Neuron (in vitro differentiated cells): ENCODE measurements around the gene DNAJC24.
"Not testable (repeated sequence)": the region's sequence is repeated elsewhere in the genome, so short reads cannot be mapped to it uniquely, and the experiment has no call there.

Source experiments
- H2AFZ ChIP-seq: one replicate; pipeline ENCODE4 v1.6.1; 2013; ENCODE audit warnings: low read depth, mild to moderate bottlenecking, inconsistent platforms, low read length, moderate library complexity
- H3K27me3 ChIP-seq: one replicate; pipeline ENCODE4 v1.6.1; 2013; ENCODE audit warnings: low read length; ENCODE audit not compliant: insufficient read depth
- H3K36me3 ChIP-seq: one replicate; pipeline ENCODE4 v1.6.1; 2013; ENCODE audit warnings: low read length; ENCODE audit not compliant: insufficient read depth
- H3K4me1 ChIP-seq: one replicate; pipeline ENCODE4 v1.6.1; 2013; ENCODE audit warnings: low read length; ENCODE audit not compliant: insufficient read depth
- H3K4me3 ChIP-seq: 2 replicates; pipeline ENCODE4 v1.5.1; 2013; ENCODE audit warnings: mild to moderate bottlenecking, low read length, moderate library complexity
- H3K9me3 ChIP-seq: one replicate; pipeline ENCODE4 v1.6.1; 2013; ENCODE audit warnings: low read length

Gene DNAJC24, protein sequence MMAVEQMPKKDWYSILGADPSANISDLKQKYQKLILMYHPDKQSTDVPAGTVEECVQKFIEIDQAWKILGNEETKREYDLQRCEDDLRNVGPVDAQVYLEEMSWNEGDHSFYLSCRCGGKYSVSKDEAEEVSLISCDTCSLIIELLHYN

DNA sequence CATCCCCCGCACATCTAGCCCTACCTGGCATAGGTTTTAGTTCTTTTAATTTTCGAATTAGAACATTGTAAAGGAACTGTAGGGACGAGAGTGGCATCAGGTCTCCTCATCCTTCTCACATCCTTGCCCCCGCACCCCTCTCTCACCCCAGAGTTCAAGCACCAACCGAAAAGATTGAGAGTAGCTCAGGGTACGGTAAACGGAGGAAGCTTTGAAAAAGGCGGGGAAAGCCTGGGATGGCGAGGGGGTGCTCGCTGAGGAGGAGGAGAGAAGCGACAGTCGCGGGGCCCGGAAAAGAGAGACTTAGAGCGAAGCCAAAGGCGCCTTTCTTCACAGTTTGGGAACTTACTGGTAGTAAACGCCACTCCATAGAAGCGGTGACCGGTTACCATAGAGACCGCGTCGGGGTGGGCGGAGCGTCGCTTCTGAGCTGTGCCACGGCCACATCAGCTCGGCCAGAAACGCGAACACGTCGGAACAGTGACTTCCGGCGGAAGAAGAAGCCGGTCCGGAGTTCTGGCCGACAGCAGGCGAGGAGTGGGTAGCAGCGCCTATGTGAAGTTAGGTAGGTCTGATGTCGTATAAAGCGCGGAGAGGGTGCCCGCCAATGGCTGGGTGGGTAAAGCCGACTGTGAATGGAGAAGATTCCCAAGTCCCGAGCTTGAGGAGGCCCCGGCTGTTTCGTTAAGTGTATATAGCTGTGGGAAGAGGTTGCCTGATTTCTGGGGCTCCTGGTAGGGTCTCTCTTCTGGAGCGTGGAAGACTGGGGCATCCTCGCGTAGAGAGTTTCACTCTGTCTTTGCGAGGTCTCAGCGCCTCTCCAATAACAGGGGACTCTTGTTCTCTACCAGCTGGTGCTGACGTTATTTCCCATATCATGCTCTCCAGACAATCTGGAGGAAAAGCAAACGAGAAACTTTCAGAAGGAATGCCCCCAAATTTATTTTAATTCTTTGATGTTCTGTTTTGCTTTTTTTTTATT lies at the start of gene DNAJC24, which contains the start of gene DCDC1:
Gene DNAJC24 (plus strand): TSS at position 513 of the 982 bp plus-strand sequence. CDS start 889 bp downstream, outside the sequence.
Gene DCDC1 (minus strand): TSS at position 392 of the 982 bp plus-strand sequence. CDS start 41,459 bp downstream, outside the sequence.
- Histone ChIP-seq H3K27me3 (no peaks in the 10 kb centered on the region), H3K4me3 (peak within 1 kb of the TSS; percentile 95)

DNA sequence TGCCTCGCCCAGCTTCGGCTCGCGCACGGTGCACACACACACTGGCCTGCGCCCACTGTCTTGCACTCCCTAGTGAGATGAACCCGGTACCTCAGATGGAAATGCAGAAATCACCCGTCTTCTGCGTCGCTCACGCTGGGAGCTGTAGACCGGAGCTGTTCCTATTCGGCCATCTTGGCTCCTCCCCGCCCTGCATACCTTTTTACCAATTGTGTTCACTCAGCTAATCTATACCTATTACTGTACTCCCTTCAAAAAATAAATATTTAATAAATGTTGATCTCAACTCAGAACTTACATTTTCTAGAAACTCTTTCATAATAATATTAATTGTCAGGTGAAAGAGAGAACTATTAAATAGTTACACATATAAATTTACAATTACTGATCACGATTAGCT lies 48.2 kb upstream of the DNAJC24 start:
- H3K27me3 ChIP-seq: not testable (repeated sequence)

More for the DNA sequence above, at the start of gene DNAJC24, which contains the start of gene DCDC1:
- Histone ChIP-seq H3K9me3 (no peaks in the 10 kb centered on the region), H3K36me3 (peaks cover 3% of the 10 kb centered on the region), H2AFZ (peak within 1 kb of the TSS; percentile 93), H3K4me1 (peaks cover 18% of the 10 kb centered on the region)

DNA sequence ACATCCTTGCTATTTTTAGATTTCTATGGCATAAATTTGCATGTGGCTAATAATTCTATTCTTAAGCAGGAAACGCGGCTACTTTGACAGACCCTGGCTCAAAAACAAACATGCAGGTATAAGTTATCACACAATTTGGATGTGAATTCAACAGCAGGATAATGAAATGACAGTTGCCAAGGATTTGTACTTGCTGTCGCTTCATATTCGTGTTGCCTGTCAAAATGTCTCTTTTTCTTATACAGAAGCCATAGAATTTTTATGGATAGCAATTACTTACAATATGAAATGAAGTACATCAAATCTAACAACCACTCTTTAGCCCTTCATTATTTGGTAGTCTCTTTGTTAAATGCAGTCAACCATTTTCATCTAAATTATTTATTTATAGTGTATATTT lies 46.5 kb upstream of the DNAJC24 start:
- Histone ChIP-seq H3K9me3 (no peaks in the 10 kb centered on the region), H3K4me1 (peaks cover 7% of the 10 kb centered on the region), H3K36me3 (no peaks in the 10 kb centered on the region), H3K27me3 (no peaks in the 10 kb centered on the region), H3K4me3 (no peak overlapping the region), H2AFZ (no peak overlapping the region)

More for the DNA sequence above, 48.2 kb upstream of the DNAJC24 start:
- H3K9me3 ChIP-seq, H3K36me3 ChIP-seq, H2AFZ ChIP-seq, H3K4me3 ChIP-seq, H3K4me1 ChIP-seq: not testable (repeated sequence)

DNA sequence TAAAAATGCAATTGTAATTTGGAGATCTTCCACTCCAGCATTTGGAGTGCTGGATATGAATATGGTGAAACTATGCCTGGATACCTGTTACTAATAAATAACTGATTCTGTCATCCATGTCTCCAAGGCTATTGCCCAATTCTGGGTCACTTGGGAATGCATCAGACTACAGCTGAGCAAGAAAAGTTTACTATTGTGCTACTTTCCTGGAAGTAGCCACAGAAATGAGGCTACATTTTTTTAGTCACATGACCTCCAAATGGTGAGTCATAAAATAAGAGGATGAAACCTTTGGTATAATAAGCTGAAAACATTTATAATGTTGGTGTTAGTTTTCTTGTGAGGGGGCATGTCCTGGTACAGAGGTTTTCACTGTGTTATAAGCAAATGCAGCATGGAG lies 44.5 kb upstream of the DNAJC24 start:
- Histone ChIP-seq H3K4me3 (no peak overlapping the region), H3K27me3 (no peaks in the 10 kb centered on the region), H2AFZ (no peak overlapping the region), H3K9me3 (no peaks in the 10 kb centered on the region), H3K36me3 (no peaks in the 10 kb centered on the region), H3K4me1 (peaks cover 7% of the 10 kb centered on the region)

DNA sequence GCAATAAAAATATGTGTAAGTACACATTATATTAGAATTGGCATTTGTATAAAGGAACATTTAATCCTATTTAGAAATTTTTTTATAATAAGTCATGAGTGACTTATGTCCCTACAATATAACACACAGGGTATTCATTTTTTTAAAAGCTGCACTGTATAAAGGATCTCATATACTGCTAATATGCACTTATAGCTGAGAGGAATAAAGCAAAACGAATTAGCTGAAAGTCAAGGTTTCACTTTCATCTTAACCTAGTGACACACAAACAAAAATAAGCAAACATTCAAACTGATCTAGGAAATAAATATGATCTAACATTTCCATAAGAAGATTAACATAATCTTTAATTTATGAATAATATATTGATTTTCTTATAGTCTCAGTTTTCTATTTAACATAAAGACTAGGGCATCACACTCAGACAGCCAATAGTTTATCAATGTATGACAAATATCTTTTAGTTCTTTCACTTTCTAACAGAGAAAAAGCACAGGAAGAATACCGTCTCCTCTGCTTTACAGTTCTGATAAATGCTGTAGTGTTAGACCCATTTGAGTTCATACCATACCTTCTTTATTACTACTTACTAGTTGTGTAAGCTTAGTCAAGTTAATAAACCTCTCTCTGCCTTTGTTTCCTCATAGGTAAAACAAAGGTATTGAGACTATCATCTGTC lies 43.1 kb upstream of the DNAJC24 start:
- H3K4me1 ChIP-seq: peaks cover 7% of the 10 kb centered on the region
- no peaks in the 10 kb centered on the region for H3K36me3 ChIP-seq
- H3K4me3 ChIP-seq: no peak overlapping the region
- H3K27me3 ChIP-seq: no peaks in the 10 kb centered on the region
- H3K9me3 ChIP-seq: no peaks in the 10 kb centered on the region
- H2AFZ ChIP-seq: peak overlapping the region; percentile 36

DNA sequence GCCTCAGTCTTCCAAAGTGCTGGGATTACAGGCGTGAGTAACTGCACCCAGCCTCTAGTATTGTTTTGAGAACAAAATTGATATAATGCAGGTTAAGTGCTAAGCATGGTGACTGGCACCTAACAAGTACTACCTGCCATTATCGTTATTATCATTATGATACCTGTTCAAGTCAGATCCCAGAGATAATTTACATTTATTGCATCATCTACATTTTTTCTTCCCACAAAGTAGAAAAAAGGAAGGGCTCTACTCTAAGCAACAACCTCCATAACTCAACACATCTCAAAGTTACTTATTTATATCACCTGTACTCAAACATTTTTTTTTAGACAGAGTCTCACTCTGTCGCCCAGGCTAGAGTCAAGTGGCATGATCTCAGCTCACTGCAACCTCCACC lies 42.2 kb upstream of the DNAJC24 start:
- Histone ChIP-seq H3K9me3 (no peaks in the 10 kb centered on the region), H3K27me3 (no peaks in the 10 kb centered on the region), H2AFZ (no peak overlapping the region), H3K36me3 (no peaks in the 10 kb centered on the region), H3K4me3 (no peak overlapping the region), H3K4me1 (peaks cover 7% of the 10 kb centered on the region)

DNA sequence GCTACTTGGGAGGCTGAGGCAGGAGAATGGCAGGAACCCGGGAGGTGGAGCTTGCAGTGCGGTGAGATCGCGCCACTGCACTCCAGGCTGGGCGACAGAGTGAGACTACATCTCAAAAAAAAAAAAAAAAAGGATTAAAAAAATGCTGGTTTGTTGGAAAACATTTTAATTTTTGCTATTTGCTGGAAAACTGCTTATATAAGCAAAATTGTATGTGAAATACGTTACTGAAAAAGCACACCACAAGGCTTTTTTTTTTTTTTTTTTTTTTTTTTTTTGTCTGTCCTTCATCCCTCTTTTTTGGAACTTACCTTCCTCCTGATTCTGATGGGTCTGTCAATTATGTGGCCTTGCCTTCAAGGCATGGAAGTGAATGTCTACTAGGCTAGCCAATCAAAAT lies 41.0 kb upstream of the DNAJC24 start:
- H3K4me3 ChIP-seq: no peak overlapping the region
- no peak overlapping the region for H2AFZ ChIP-seq
- peaks cover 7% of the 10 kb centered on the region for H3K4me1 ChIP-seq
- no peaks in the 10 kb centered on the region for H3K9me3 ChIP-seq
- no peaks in the 10 kb centered on the region for H3K36me3 ChIP-seq
- no peaks in the 10 kb centered on the region for H3K27me3 ChIP-seq

DNA sequence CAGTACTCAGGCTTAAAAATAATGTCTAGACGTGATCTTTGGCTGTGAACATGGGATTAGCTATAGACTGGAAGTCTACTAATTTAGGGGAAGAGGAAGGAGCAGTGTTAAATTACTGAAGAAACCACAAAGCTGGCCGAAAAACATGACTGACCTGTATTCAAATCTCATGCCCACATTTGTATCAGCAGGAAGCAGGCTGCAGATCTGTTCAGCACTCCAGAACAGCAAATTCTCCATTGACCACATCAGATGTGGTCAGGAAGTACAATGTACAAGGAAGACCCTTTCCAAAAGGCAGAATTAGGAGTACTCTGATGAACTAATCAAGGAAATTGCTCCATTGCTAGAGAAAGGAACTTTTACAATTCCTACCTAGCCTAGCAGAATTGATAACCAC lies 31.9 kb upstream of the DNAJC24 start:
- H2AFZ ChIP-seq: no peak overlapping the region
- H3K4me1 ChIP-seq: no peaks in the 10 kb centered on the region
- no peaks in the 10 kb centered on the region for H3K27me3 ChIP-seq
- peaks cover 4% of the 10 kb centered on the region for H3K9me3 ChIP-seq
- no peak overlapping the region for H3K4me3 ChIP-seq
- no peaks in the 10 kb centered on the region for H3K36me3 ChIP-seq

DNA sequence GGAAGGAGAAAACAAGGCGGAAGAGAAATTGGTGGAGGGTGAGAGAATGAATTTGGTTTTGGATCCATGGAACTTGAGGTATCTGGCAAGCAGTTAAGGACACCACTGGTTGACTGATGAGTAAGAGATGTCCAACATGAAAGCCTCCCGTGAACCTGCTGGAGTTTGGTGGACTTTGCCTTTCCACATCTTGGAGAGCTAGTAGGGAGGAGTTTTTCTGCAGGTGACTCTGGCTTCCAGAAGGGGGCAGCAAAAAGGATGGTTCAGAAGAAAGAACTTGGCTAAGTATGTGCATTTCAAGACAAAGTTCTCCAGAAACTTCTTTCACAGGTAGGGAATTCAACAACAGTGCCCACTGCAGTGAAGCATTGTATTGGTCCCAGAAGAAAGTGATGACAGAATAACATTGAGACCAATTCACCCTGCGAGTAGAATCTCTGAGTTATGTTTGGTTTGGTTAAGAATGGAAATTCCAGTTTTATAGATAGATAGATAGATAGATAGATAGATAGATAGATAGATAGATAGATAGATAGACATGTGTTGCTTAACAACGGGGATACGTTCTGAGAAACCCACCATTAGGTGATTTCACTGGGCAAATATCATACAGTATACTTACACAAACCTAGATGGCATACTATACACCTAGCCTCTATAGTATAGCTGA lies 28.6 kb upstream of the DNAJC24 start:
- Histone ChIP-seq H3K36me3 (no peaks in the 10 kb centered on the region), H3K4me3 (no peak overlapping the region), H2AFZ (no peak overlapping the region), H3K27me3 (no peaks in the 10 kb centered on the region), H3K9me3 (peaks cover 3% of the 10 kb centered on the region), H3K4me1 (no peaks in the 10 kb centered on the region)

DNA sequence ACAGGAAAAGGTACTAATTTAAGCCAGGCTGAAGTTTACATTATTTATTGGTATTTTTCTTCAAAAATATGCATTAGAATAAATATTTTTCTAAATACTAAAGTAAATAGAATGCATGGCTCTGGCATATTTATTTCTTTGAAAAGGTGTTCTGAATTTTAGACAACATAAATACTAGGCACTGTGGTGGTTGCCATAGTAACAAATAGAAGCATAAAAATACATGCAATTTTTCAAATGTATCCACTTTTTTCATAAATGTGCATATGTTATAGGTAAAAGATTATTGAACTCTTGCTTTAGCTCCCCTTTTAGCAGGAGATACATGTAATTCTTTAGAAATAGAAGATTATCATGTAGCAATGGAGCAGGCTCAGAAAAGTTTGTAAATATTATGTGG lies 18.5 kb upstream of the DNAJC24 start:
- no peaks in the 10 kb centered on the region for H3K4me1 ChIP-seq
- H2AFZ ChIP-seq: no peak overlapping the region
- no peaks in the 10 kb centered on the region for H3K36me3 ChIP-seq
- peaks cover 2% of the 10 kb centered on the region for H3K9me3 ChIP-seq
- H3K4me3 ChIP-seq: no peak overlapping the region
- H3K27me3 ChIP-seq: no peaks in the 10 kb centered on the region

DNA sequence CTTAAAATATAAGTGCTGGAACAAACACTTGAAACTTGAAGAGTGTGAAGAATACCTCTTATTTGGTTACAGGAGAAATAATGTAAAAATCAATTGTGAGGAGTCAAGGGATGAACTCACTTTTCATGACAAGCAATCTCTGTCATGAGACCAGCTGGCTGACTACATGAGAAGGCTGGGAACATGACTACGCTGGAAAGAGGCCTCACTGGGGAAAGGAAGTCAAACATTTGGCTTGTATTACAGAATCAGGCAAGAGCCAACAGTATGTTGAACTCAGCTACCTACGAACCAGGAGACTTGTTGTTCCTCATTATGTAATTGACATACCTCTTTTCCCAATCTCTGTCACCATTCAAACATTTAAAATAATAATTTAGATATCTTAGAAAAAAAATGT lies 14.5 kb upstream of the DNAJC24 start:
- H3K4me3 ChIP-seq: no peak overlapping the region
- H3K9me3 ChIP-seq: no peaks in the 10 kb centered on the region
- H2AFZ ChIP-seq: no peak overlapping the region
- no peaks in the 10 kb centered on the region for H3K4me1 ChIP-seq
- no peaks in the 10 kb centered on the region for H3K36me3 ChIP-seq
- no peaks in the 10 kb centered on the region for H3K27me3 ChIP-seq

DNA sequence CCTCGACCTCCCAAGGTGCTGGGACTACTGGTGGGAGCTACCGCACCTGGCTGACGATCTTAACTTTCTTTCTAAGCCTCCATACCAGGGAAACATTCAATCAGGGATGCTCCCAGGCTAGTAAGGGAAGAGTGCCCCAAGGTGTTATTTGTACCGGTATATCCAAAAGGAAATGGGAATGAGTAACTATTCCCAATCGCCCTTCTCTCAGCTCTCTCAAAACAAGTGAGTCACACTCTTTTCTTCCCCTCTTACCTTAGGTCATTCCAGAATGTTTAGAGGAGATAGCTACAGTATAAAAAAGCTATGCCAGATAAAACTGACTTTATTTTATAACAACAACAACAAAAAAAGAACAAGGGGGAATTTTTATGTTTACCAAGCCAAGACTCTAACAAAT lies 13.8 kb upstream of the DNAJC24 start:
- Histone ChIP-seq H3K27me3 (no peaks in the 10 kb centered on the region), H3K4me3 (no peak overlapping the region), H3K36me3 (no peaks in the 10 kb centered on the region), H3K9me3 (no peaks in the 10 kb centered on the region), H3K4me1 (no peaks in the 10 kb centered on the region), H2AFZ (no peak overlapping the region)
